KMS-11 (cell line): ENCODE measurements around the gene EPHA8.

Experiments used
- H2AFZ ChIP-seq: fragments of 200-600 bp; sonication (generic); 2 replicates; pipeline ENCODE4 v1.6.1; 2016; ENCODE audit warnings: antibody characterized with exemption, mixed run types, low read depth
- H3K27ac ChIP-seq: fragments of 200-600 bp; sonication (generic); 2 replicates; pipeline ENCODE4 v1.6.1; 2016; ENCODE audit warnings: mild to moderate bottlenecking, mixed run types
- H3K27me3 ChIP-seq: fragments of 200-600 bp; sonication (generic); 2 replicates; pipeline ENCODE4 v1.6.1; 2017; ENCODE audit warnings: mild to moderate bottlenecking, low read depth, mixed run types, moderate library complexity; ENCODE audit not compliant: insufficient read depth
- H3K36me3 ChIP-seq: fragments of 200-600 bp; sonication (generic); 2 replicates; pipeline ENCODE4 v1.6.1; 2017; ENCODE audit warnings: mild to moderate bottlenecking, mixed run types; ENCODE audit not compliant: insufficient read depth
- H3K4me1 ChIP-seq: fragments of 200-600 bp; sonication (generic); 2 replicates; pipeline ENCODE4 v1.6.1; 2016; ENCODE audit warnings: mild to moderate bottlenecking, low read depth, mixed run types; ENCODE audit not compliant: poor library complexity, severe bottlenecking
- H3K4me2 ChIP-seq: fragments of 200-600 bp; sonication (generic); 2 replicates; pipeline ENCODE4 v1.7.0; 2016; ENCODE audit warnings: mild to moderate bottlenecking, mixed run types
- H3K4me3 ChIP-seq: fragments of 200-600 bp; sonication (generic); IDR thresholded peaks from 2 replicates; pipeline ENCODE4 v1.6.1; 2017; ENCODE audit warnings: low read depth, low read length, mixed read lengths; ENCODE audit not compliant: insufficient read depth
- H3K79me2 ChIP-seq: fragments of 200-600 bp; sonication (generic); 2 replicates; pipeline ENCODE4 v1.6.1; 2016; ENCODE audit warnings: low read depth, mixed run types; ENCODE audit not compliant: insufficient read depth
- H3K9ac ChIP-seq: fragments of 200-600 bp; sonication (generic); 2 replicates; pipeline ENCODE4 v1.6.1; 2016; ENCODE audit warnings: mild to moderate bottlenecking, mixed run types
- H4K20me1 ChIP-seq: fragments of 200-600 bp; sonication (generic); 2 replicates; pipeline ENCODE4 v1.6.1; 2016; ENCODE audit warnings: mild to moderate bottlenecking, mixed run types; ENCODE audit not compliant: insufficient read depth
- CTCF ChIP-seq: fragments of 200-600 bp; sonication (generic); conservative IDR thresholded peaks from 2 replicates; pipeline ENCODE4 v1.6.1; 2017; ENCODE audit warnings: low read depth, mild to moderate bottlenecking, antibody characterized with exemption, low read length, moderate library complexity, mixed read lengths

The EPHA8 gene

GRCh38 chr1:22601610-22602009 is 38.3 kb downstream of the EPHA8 start:
- Histone ChIP-seq H3K36me3 (no peaks in the 10 kb centered on the region), H3K4me3 (no peak overlapping the region), H3K79me2 (no peaks in the 10 kb centered on the region), H3K4me2 (no peak overlapping the region), H3K27ac (no peak overlapping the region), H4K20me1 (no peaks in the 10 kb centered on the region), H2AFZ (no peak overlapping the region), H3K9ac (no peak overlapping the region), H3K4me1 (no peaks in the 10 kb centered on the region), H3K27me3 (peaks cover 65% of the 10 kb centered on the region)
- TF ChIP-seq CTCF: no peak

- Histone ChIP-seq H3K27me3 (peaks cover 63% of the 10 kb centered on the region), H4K20me1 (no peaks in the 10 kb centered on the region), H2AFZ (no peak overlapping the region), H3K4me3 (no peak overlapping the region), H3K9ac (no peak overlapping the region), H3K27ac (no peak overlapping the region), H3K4me1 (no peaks in the 10 kb centered on the region), H3K79me2 (no peaks in the 10 kb centered on the region), H3K4me2 (no peak overlapping the region), H3K36me3 (no peaks in the 10 kb centered on the region)
- no peak for TF ChIP-seq CTCF
Observed at GRCh38 chr1:22602060-22602740, 38.9 kb downstream of the EPHA8 start.

- no peak for TF ChIP-seq CTCF
- no peak overlapping the region for H3K4me2 ChIP-seq
- H2AFZ ChIP-seq: no peak overlapping the region
- no peak overlapping the region for H3K4me3 ChIP-seq
- H3K79me2 ChIP-seq: no peaks in the 10 kb centered on the region
- H4K20me1 ChIP-seq: no peaks in the 10 kb centered on the region
- H3K27me3 ChIP-seq: peaks cover 62% of the 10 kb centered on the region
- H3K4me1 ChIP-seq: no peaks in the 10 kb centered on the region
- no peaks in the 10 kb centered on the region for H3K36me3 ChIP-seq
- H3K27ac ChIP-seq: no peak overlapping the region
- H3K9ac ChIP-seq: no peak overlapping the region
Observed at GRCh38 chr1:22606161-22606560, 42.9 kb downstream of the EPHA8 start.

GRCh38 chr1:22607154-22607553 is 43.9 kb downstream of the EPHA8 start:
- no peak overlapping the region for H3K4me2 ChIP-seq
- H3K9ac ChIP-seq: no peak overlapping the region
- TF ChIP-seq CTCF: no peak
- no peak overlapping the region for H2AFZ ChIP-seq
- H3K27ac ChIP-seq: no peak overlapping the region
- H4K20me1 ChIP-seq: no peaks in the 10 kb centered on the region
- H3K27me3 ChIP-seq: peaks cover 62% of the 10 kb centered on the region
- H3K36me3 ChIP-seq: no peaks in the 10 kb centered on the region
- H3K4me1 ChIP-seq: no peaks in the 10 kb centered on the region
- no peaks in the 10 kb centered on the region for H3K79me2 ChIP-seq
- H3K4me3 ChIP-seq: no peak overlapping the region
